NT2/D1 (cell line): ENCODE data around the gene TRAF3IP1.

Experiments
- YY1 ChIP-seq: IDR thresholded peaks from 2 replicates; pipeline ENCODE4 v1.6.1; 2011; ENCODE audit not compliant: insufficient read length, insufficient read depth
- ZNF274 ChIP-seq: IDR thresholded peaks from 2 replicates; pipeline ENCODE4 v1.6.1; 2011; ENCODE audit warnings: mild to moderate bottlenecking, low read depth, low read length

GRCh38 chr2:238420442-238420841, 100.1 kb downstream of the TRAF3IP1 start:
- no peak for TF ChIP-seq ZNF274
- TF ChIP-seq YY1, result no peak
